OCI-LY1 (cell line): ENCODE measurements around the gene RPRD2.

Experiments used
- H2AFZ ChIP-seq: fragments of 200-600 bp; sonication (generic), shearing (Covaris generic); 2 replicates; pipeline ENCODE4 v1.6.0; 2014; ENCODE audit warnings: antibody characterized with exemption, mild to moderate bottlenecking, low read length
- H3F3A ChIP-seq: fragments of 200-600 bp; sonication (generic), shearing (Covaris generic); 2 replicates; pipeline ENCODE4 v1.6.0; 2014; ENCODE audit warnings: mild to moderate bottlenecking, antibody characterized with exemption, low read length, moderate library complexity; ENCODE audit not compliant: insufficient read depth
- H3K27ac ChIP-seq: fragments of 200-600 bp; sonication (generic); 2 replicates; pipeline ENCODE4 v1.5.1; 2014; ENCODE audit warnings: low read length, mixed run types, mild to moderate bottlenecking, low read depth; ENCODE audit not compliant: poor library complexity, severe bottlenecking
- H3K27me3 ChIP-seq: fragments of 200-600 bp; sonication (generic); 2 replicates; pipeline ENCODE4 v1.6.0; 2014; ENCODE audit warnings: antibody characterized with exemption, mild to moderate bottlenecking, low read length, moderate library complexity; ENCODE audit not compliant: insufficient read depth
- H3K36me3 ChIP-seq: fragments of 200-600 bp; sonication (generic); 2 replicates; pipeline ENCODE4 v1.6.1; 2014; ENCODE audit warnings: mild to moderate bottlenecking, antibody characterized with exemption, low read length, moderate library complexity, mixed read lengths; ENCODE audit not compliant: insufficient read depth
- H3K4me1 ChIP-seq: fragments of 200-600 bp; sonication (generic); 2 replicates; pipeline ENCODE4 v1.5.1; 2014; ENCODE audit warnings: mild to moderate bottlenecking, low read length, moderate library complexity; ENCODE audit not compliant: insufficient read depth, severe bottlenecking
- H3K4me2 ChIP-seq: fragments of 200-600 bp; sonication (generic), shearing (Covaris generic); 2 replicates; pipeline ENCODE4 v1.6.1; 2014; ENCODE audit warnings: low read length
- H3K4me3 ChIP-seq: fragments of 200-600 bp; sonication (generic); 2 replicates; pipeline ENCODE4 v1.5.1; 2014; ENCODE audit warnings: low read length, low read depth, mild to moderate bottlenecking, mixed read lengths; ENCODE audit not compliant: poor library complexity, severe bottlenecking
- H3K79me2 ChIP-seq: fragments of 200-600 bp; shearing (Covaris generic); 2 replicates; pipeline ENCODE4 v1.6.1; 2016; ENCODE audit warnings: mixed run types, low read length, mixed read lengths; ENCODE audit not compliant: insufficient read depth
- H3K9ac ChIP-seq: fragments of 200-600 bp; sonication (generic), shearing (Covaris generic); 2 replicates; pipeline ENCODE4 v1.6.1; 2014; ENCODE audit warnings: mild to moderate bottlenecking, low read length, mixed read lengths
- H3K9me2 ChIP-seq: fragments of 200-600 bp; sonication (generic), shearing (Covaris generic); 2 replicates; pipeline ENCODE4 v1.6.1; 2014; ENCODE audit warnings: low read depth, mild to moderate bottlenecking, low read length, mixed read lengths
- H3K9me3 ChIP-seq: fragments of 200-600 bp; shearing (Covaris generic); 2 replicates; pipeline ENCODE4 v1.6.1; 2014; ENCODE audit warnings: low read length, mixed read lengths
- H4K20me1 ChIP-seq: fragments of 200-600 bp; sonication (generic), shearing (Covaris generic); 2 replicates; pipeline ENCODE4 v1.6.0; 2016; ENCODE audit warnings: mild to moderate bottlenecking, low read length; ENCODE audit not compliant: insufficient read depth
- EZH2 ChIP-seq: fragments of 200-600 bp; sonication (generic), shearing (Covaris generic); IDR thresholded peaks from 2 replicates; pipeline ENCODE4 v1.8.0; 2017; ENCODE audit warnings: borderline replicate concordance, mixed run types, mild to moderate bottlenecking, antibody characterized with exemption, low read length, moderate library complexity, mixed read lengths
- TF ChIP-seq, protein P1 (sequence below): fragments of 200-600 bp; sonication (generic), shearing (Covaris generic); IDR thresholded peaks from 2 replicates; pipeline ENCODE4 v1.5.1; 2017; ENCODE audit warnings: mild to moderate bottlenecking, antibody characterized with exemption, low read length, moderate library complexity, mixed read lengths

The RPRD2 gene

DNA sequence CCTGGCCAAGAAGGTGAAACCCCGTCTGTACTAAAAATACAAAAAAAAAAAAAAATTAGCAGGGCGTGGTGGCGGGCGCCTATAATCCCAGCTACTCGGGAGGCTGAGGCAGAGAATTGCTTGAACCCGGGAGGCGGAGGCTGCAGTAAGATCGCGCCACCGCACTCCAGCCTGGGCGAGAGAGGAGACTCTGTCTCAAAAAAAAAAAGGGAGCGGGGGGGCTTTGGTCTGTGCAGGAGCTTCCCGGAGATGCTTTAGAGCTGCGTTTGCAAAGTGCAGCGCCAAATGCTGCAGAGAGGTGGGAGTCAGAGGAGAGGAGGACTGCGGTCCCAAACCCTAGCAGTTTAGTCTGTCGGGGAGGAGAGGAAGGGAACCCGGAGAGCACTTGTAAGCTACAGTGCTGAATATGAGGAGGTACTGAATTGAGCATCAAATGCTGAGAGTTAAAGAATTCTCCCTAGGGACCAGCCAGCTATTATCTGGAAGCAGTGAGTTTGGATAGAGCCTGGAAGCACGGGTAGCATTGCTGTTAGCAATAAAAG is 152.2 kb downstream of the RPRD2 start:
- no peak overlapping the region; the same call in 1 of the 2 replicates for H3K9ac ChIP-seq
- no peaks in the 10 kb centered on the region for H3K27me3 ChIP-seq
- H3K9me2 ChIP-seq = no peaks in the 10 kb centered on the region
- no peaks in the 10 kb centered on the region for H3F3A ChIP-seq
- H4K20me1 ChIP-seq = no peaks in the 10 kb centered on the region
- no peaks in the 10 kb centered on the region for H3K9me3 ChIP-seq
- H2AFZ ChIP-seq = no peak overlapping the region
- no peaks in the 10 kb centered on the region; the same call in 1 of the 2 replicates for H3K36me3 ChIP-seq
- H3K79me2 ChIP-seq = no peaks in the 10 kb centered on the region
- H3K4me3 ChIP-seq = peak overlapping the region; percentile 65
- peaks cover 18% of the 10 kb centered on the region for H3K4me1 ChIP-seq
- no peak for TF ChIP-seq EZH2
- TF ChIP-seq, protein P1, sequence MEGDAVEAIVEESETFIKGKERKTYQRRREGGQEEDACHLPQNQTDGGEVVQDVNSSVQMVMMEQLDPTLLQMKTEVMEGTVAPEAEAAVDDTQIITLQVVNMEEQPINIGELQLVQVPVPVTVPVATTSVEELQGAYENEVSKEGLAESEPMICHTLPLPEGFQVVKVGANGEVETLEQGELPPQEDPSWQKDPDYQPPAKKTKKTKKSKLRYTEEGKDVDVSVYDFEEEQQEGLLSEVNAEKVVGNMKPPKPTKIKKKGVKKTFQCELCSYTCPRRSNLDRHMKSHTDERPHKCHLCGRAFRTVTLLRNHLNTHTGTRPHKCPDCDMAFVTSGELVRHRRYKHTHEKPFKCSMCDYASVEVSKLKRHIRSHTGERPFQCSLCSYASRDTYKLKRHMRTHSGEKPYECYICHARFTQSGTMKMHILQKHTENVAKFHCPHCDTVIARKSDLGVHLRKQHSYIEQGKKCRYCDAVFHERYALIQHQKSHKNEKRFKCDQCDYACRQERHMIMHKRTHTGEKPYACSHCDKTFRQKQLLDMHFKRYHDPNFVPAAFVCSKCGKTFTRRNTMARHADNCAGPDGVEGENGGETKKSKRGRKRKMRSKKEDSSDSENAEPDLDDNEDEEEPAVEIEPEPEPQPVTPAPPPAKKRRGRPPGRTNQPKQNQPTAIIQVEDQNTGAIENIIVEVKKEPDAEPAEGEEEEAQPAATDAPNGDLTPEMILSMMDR = no peak
- peak overlapping the region; percentile 77 for H3K4me2 ChIP-seq
- H3K27ac ChIP-seq = no peak overlapping the region

DNA sequence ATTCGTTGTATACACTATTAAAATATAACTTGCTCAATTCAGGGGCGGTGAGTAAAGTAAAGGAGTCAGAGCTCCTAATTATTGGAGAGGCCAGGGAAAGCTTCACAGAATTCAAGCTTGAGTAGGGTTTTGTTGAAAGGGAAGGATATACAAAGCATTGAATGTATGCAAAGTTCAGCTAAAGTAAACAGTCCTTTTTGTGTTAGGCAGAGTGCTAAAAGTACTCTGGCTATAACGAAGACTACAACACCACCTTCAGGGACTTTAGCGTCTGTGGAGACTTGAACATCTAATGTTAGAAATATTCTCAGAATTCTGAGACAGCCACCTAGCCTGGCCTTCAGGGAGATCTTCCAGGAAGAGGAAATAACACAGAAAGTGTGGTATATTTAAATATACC is 152.7 kb downstream of the RPRD2 start:
- Histone ChIP-seq H3K9ac (no peak overlapping the region; the same call in 1 of the 2 replicates), H3F3A (no peaks in the 10 kb centered on the region), H3K4me3 (peak overlapping the region; percentile 65), H3K36me3 (no peaks in the 10 kb centered on the region; the same call in 1 of the 2 replicates), H4K20me1 (no peaks in the 10 kb centered on the region), H2AFZ (no peak overlapping the region), H3K9me2 (no peaks in the 10 kb centered on the region), H3K9me3 (no peaks in the 10 kb centered on the region), H3K4me1 (peaks cover 18% of the 10 kb centered on the region), H3K79me2 (no peaks in the 10 kb centered on the region), H3K27me3 (no peaks in the 10 kb centered on the region), H3K4me2 (peak overlapping the region; percentile 77), H3K27ac (no peak overlapping the region)
- TF ChIP-seq, protein P1 = no peak
- no peak for TF ChIP-seq EZH2

DNA sequence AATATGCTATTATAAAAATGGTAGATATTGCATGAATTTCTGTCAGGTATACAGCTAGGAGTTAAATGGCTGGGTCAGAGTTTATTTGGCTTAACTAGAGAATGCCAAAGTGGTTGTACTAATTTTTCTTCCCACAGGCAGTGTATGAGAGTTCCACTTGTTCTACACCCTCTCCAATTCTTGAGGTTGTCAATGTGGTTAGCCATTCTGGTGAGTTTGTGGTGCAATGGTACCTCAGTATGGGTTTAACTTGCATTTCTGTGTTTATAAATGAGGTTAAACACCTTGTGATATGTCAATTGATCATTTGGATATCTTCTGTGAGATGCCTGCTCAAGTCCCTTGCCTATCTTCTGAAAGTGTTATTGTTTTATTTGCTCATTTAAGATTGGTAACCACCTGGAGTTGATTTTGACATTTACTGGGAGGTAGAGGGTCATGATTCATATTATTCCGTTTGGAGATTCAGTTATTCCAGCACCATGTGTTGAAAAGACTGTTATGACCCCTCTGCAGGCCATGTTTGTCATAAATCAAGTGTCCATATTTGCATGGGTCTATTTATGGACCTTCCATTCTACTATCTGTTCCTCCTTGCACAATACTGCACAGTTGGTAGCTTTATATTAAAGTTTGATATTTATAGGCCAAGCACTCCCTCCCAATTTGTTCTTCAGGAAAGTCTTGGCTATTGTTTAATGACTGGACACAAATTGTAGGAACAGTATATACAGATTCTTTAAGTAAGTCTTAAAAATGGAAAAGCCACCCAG is 157.4 kb downstream of the RPRD2 start:
- Histone ChIP-seq H2AFZ (no peak overlapping the region), H3K36me3 (no peaks in the 10 kb centered on the region), H3K9ac (no peak overlapping the region), H3K9me2 (no peaks in the 10 kb centered on the region), H3K79me2 (no peaks in the 10 kb centered on the region), H3K27me3 (no peaks in the 10 kb centered on the region), H4K20me1 (no peaks in the 10 kb centered on the region), H3K9me3 (no peaks in the 10 kb centered on the region), H3K4me3 (no peak overlapping the region), H3K4me2 (no peak overlapping the region), H3F3A (no peaks in the 10 kb centered on the region), H3K4me1 (peaks cover 4% of the 10 kb centered on the region), H3K27ac (no peak overlapping the region)
- TF ChIP-seq EZH2 = no peak
- TF ChIP-seq, protein P1 = no peak
